ENCODE results near the gene BABAM2. TPM values are rescaled to one million over a fixed set of nuclear protein-coding genes. Genes with fewer than 3 reads are reported as not detected.

The BABAM2 gene
- total and polyA plus RNA-seq, 2 of the 4 experiments (the other 2 are of a cell fraction), result 20.9 to 23.1 TPM

DNA sequence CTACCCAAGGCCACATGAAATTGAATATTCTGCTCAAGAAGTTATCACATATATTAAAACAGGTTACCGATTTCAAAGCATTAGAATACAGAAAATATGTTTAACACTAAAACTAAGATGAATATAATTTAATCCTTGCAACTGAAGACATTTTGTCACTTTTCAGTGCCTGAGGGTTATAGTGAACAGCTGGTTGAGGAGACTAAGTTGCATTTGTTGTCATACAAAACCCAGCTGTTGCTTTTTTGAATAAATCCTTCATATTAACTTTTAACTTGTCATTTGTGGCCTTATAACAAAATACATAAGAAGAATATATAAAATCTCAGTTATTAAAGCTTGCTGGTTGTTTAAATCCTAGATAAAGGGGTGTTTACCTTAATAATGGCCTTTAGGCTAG is 37.8 kb upstream of the BABAM2 start:
- no peak overlapping the region for H3K9ac ChIP-seq (ENCODE audit: low read depth, low read length)
- no peak overlapping the region for H3K23ac ChIP-seq (ENCODE audit: low read depth, low read length)
- no peak overlapping the region for H2AK9ac ChIP-seq (replicated peaks; ENCODE audit: low read depth, low read length, poor library complexity)
- no peak overlapping the region for H2BK5ac ChIP-seq (ENCODE audit: low read depth, low read length, poor library complexity, severe bottlenecking)
- ChIA-PET CTCF (no interaction called here), POLR2A (ENCODE audit: unreplicated experiment) (no interaction called here)
- H2AK5ac ChIP-seq (ENCODE audit: low read depth, low read length), result no peak overlapping the region
- H3K79me1 ChIP-seq (ENCODE audit: low read depth in 1 of 2, low read length in 2 of 2), result 0 out of 4 replicates have a peak, but pooled peaks cover 0 to 3% of the 10 kb centered on the region in 2 experiments
- no peak overlapping the region for H3K18ac ChIP-seq (ENCODE audit: low read depth, low read length)
- TF ChIP-seq RAD21 (IDR thresholded peaks at IDR 0.05; ENCODE audit: low read length) (no peak), CHD1 (IDR thresholded peaks at IDR 0.05; ENCODE audit: low read depth, low read length) (no peak), MAFK (IDR thresholded peaks at IDR 0.05; ENCODE audit: low read depth, low read length) (no peak), POLR2A (IDR thresholded peaks at IDR 0.05; ENCODE audit: low read depth, low read length) (no peak), RFX5 (IDR thresholded peaks at IDR 0.05; ENCODE audit: low read depth, low read length) (no peak), SMC3 (IDR thresholded peaks at IDR 0.05; ENCODE audit: low read depth, low read length) (no peak), CEBPB (IDR thresholded peaks at IDR 0.05; ENCODE audit: low read depth, low read length) (no peak), NFE2L2 (IDR thresholded peaks at IDR 0.05; ENCODE audit: low read depth, low read length) (no peak), RCOR1 (IDR thresholded peaks at IDR 0.05; ENCODE audit: insufficient replicate concordance, low read length) (no peak)
- TF ChIP-seq, protein P1, sequence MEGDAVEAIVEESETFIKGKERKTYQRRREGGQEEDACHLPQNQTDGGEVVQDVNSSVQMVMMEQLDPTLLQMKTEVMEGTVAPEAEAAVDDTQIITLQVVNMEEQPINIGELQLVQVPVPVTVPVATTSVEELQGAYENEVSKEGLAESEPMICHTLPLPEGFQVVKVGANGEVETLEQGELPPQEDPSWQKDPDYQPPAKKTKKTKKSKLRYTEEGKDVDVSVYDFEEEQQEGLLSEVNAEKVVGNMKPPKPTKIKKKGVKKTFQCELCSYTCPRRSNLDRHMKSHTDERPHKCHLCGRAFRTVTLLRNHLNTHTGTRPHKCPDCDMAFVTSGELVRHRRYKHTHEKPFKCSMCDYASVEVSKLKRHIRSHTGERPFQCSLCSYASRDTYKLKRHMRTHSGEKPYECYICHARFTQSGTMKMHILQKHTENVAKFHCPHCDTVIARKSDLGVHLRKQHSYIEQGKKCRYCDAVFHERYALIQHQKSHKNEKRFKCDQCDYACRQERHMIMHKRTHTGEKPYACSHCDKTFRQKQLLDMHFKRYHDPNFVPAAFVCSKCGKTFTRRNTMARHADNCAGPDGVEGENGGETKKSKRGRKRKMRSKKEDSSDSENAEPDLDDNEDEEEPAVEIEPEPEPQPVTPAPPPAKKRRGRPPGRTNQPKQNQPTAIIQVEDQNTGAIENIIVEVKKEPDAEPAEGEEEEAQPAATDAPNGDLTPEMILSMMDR (conservative IDR thresholded peaks at IDR 0.05; ENCODE audit: low read depth, low read length), result no peak
- no CpG with 5 or more reads among the region's 1 CpG for WGBS, 2 experiments (ENCODE audit: extremely low coverage in 2 of 2, insufficient read length in 1 of 2)
- peak overlapping the region; percentile 44; the same call in 1 of the 2 replicates for H2BK20ac ChIP-seq (ENCODE audit: low read depth, low read length)
- in situ Hi-C loops (cut with MboI; ENCODE audit: low sequenced_read_pairs), result no loop called here
- no peaks in the 10 kb centered on the region for H3K9me3 ChIP-seq (ENCODE audit: control insufficient read depth, insufficient read depth, low read length)
- no peaks in the 10 kb centered on the region for H4K20me1 ChIP-seq (ENCODE audit: insufficient read depth, low read length)
- no peak overlapping the region for H3K14ac ChIP-seq (replicated peaks; ENCODE audit: low read depth, low read length)
- no peak overlapping the region for H4K8ac ChIP-seq (ENCODE audit: low read depth in 2 of 2, low read length in 2 of 2)
- H3K4ac ChIP-seq (ENCODE audit: low read depth, low read length), result 0 out of 2 replicates have a peak overlapping the region, but pooled peaks have one; percentile 13
- H2BK120ac ChIP-seq (ENCODE audit: low read depth, low read length), result no peak overlapping the region
- peaks cover 12% of the 10 kb centered on the region for H3K4me1 ChIP-seq (ENCODE audit: control insufficient read depth, insufficient read depth, low read length)
- no peak overlapping the region for H3K56ac ChIP-seq (ENCODE audit: extremely low read depth, insufficient read depth, low read length)
- no peaks in the 10 kb centered on the region for H3K27me3 ChIP-seq (ENCODE audit: control insufficient read depth, insufficient read depth, low read length)
- H3K4me2 ChIP-seq (ENCODE audit: low read depth, low read length), result no peak overlapping the region
- ATAC-seq (ENCODE audit: low read depth) (no peak), DNase-seq (no peak)
- H3K27ac ChIP-seq (ENCODE audit: insufficient read depth, low read length), result no peak overlapping the region
- no peak overlapping the region for H4K5ac ChIP-seq (ENCODE audit: low read depth, low read length)
- H3K4me3 ChIP-seq (ENCODE audit: insufficient read depth, low read depth, low read length), result no peak overlapping the region
- H4K91ac ChIP-seq (ENCODE audit: insufficient read depth, low read depth, low read length), result no peak overlapping the region
- intact Hi-C loops (cut with micrococcal nuclease), result no loop called here
- peaks cover 7% of the 10 kb centered on the region for H3K9me1 ChIP-seq (ENCODE audit: insufficient read depth, low read length)
- H2BK15ac ChIP-seq (ENCODE audit: low read depth, low read length), result peak overlapping the region; percentile 38; the same call in 1 of the 3 replicates
- H2AFZ ChIP-seq (replicated peaks; ENCODE audit: low read length, poor library complexity), result no peak overlapping the region
- no peaks in the 10 kb centered on the region for H3K36me3 ChIP-seq (ENCODE audit: control insufficient read depth, insufficient read depth, low read length)
- BruUV-seq (replicated peaks), result no TSS peak
- dilution Hi-C loops (cut with HindIII; ENCODE audit: low sequenced_read_pairs, unreplicated experiment), result no loop called here
